RWPE1 (cell line): Measurements from ENCODE around the gene DISC1.
A peak's percentile ranks its signal among the peaks of the same experiment; 100 is the strongest.

Experiments used
- CTCF ChIA-PET: fragments of 350-600 bp; sonication (Branson Sonifier 250); formaldehyde crosslinking; extraction: SDS; loops from one replicate; lab custom pipeline; 2021; lab: Yijun Ruan, JAX
- POLR2A ChIA-PET: fragments of 400-600 bp; formaldehyde crosslinking; extraction: SDS; loops from one replicate; lab custom pipeline; 2020; ENCODE audit warnings: antibody characterized with exemption; ENCODE audit not compliant: low non-redundant PET; lab: Yijun Ruan, JAX
- DNase-seq: peaks from one replicate; pipeline ENCODE4 v3.0.0; 2012; ENCODE audit warnings: low spot score
- H3K27ac ChIP-seq: fragments of 450-650 bp; 2 replicates; pipeline ENCODE4 v1.5.1; 2017
- TF ChIP-seq, protein P1 (sequence below): fragments of 450-650 bp; conservative IDR thresholded peaks from 2 replicates; pipeline ENCODE4 v1.5.1; 2017; ENCODE audit warnings: low read depth, mild to moderate bottlenecking

Gene DISC1

DNA sequence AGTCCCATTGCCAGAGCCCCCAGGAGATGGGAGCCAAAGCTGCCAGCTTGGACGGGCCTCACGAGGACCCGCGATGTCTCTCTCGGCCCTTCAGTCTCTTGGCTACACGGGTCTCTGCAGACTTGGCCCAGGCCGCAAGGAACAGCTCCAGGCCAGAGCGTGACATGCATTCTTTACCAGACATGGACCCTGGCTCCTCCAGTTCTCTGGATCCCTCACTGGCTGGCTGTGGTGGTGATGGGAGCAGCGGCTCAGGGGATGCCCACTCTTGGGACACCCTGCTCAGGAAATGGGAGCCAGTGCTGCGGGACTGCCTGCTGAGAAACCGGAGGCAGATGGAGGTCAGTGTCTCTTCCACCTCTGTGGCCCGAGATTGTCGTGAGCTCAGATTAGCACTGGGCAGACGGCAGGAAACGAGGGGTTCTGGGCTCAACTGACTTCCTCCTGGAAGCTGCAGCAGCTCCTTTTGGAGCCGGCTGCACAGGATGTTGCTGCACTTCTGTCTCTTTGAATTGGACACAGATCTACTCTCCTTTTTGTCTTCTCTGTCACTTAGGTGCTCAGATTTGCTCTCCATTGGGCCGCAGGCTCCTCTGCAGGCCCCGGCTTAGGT, 68.0 kb downstream of the DISC1 start:
- TF ChIP-seq, protein P1, sequence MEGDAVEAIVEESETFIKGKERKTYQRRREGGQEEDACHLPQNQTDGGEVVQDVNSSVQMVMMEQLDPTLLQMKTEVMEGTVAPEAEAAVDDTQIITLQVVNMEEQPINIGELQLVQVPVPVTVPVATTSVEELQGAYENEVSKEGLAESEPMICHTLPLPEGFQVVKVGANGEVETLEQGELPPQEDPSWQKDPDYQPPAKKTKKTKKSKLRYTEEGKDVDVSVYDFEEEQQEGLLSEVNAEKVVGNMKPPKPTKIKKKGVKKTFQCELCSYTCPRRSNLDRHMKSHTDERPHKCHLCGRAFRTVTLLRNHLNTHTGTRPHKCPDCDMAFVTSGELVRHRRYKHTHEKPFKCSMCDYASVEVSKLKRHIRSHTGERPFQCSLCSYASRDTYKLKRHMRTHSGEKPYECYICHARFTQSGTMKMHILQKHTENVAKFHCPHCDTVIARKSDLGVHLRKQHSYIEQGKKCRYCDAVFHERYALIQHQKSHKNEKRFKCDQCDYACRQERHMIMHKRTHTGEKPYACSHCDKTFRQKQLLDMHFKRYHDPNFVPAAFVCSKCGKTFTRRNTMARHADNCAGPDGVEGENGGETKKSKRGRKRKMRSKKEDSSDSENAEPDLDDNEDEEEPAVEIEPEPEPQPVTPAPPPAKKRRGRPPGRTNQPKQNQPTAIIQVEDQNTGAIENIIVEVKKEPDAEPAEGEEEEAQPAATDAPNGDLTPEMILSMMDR, result no peak
- ChIA-PET CTCF (no interaction called here), POLR2A (no interaction called here)
- DNase-seq, result no peak
- H3K27ac ChIP-seq, result no peak overlapping the region

DNA sequence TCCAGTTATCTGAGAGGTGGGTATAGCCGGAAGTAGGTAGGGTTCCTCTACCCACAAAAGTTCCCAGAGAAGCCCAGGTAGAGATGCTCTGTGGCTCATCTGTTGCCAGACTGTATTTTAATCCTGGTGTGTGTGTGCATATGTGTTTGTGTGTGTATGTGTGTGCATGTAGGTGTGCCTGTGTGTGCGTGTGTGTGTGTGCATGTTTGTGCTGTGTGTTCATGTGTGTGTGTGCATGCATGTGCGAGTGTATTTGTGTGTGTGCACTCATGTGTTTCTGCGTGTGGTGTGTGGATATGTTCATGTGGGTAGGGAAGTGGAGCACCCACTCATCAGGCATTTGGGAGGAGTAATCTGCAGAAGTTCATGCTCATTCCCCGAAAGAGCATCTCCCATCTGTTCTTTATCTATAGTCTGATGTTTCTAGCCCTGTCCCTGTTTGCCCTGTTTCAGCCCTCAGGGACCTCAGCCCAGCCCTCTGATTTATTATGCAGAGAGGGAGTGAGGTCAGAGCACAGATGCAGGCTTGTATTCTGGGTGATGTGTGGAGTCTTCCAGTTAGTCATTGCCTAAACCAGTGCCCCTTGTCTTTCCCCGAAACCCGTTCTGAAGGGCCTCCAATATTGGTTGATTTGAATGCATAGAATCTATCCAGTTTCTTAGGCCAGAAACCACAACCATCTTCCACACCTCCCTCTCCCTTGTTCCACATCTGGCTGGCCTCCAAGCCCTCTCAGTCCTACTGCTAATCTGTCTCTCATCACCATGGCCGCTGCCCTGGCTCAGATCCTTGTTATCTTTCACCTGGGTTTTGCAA, 69.1 kb downstream of the DISC1 start:
- TF ChIP-seq, protein P1, result no peak
- ChIA-PET POLR2A (no interaction called here), CTCF (no interaction called here)
- no peak overlapping the region for H3K27ac ChIP-seq
- DNase-seq, result no peak

DNA sequence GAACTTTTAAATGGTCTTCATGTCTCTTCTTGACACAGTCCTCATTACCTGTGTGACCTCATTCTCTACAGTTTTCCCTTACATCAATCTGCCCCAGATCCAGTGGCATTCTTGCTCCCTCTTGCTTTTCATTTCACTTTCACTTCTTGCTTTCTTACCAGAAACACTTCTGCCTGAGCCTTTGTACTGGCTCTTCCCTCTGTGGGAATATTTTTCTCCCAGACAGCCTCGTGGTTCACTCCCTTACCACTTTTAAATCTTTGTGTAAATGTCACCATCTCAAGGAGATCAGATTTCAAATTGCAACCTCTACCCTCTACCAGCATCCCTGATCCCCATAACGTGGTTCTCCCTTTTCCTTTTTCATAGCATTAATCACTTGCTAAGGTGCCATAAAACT, 73.2 kb downstream of the DISC1 start:
- CTCF ChIA-PET, result no interaction called here
- no peak for DNase-seq
- H3K27ac ChIP-seq, result no peak overlapping the region
- POLR2A ChIA-PET, result no interaction called here
- TF ChIP-seq, protein P1, result no peak

DNA sequence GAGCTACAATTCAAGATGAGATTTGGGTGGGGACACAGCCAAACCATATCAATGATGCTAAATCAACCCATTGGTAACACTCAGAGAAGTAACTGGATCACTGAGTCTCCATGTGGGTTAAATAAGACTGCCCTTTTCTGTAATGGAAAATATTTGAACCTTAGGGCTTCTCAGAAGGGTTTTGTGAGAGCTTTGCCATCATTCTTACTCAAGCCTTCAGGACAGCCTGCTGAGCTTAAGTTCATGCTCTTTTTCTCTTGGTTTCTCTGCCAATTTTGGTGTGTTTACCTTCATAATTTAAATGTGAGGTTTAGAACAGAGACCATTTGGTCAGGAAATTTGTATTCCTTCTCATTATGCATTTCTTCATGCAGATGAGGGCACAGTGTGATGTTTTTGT, 74.7 kb downstream of the DISC1 start:
- TF ChIP-seq, protein P1, result no peak
- CTCF ChIA-PET, result no interaction called here
- H3K27ac ChIP-seq, result no peak overlapping the region
- POLR2A ChIA-PET, result no interaction called here
- no peak for DNase-seq

DNA sequence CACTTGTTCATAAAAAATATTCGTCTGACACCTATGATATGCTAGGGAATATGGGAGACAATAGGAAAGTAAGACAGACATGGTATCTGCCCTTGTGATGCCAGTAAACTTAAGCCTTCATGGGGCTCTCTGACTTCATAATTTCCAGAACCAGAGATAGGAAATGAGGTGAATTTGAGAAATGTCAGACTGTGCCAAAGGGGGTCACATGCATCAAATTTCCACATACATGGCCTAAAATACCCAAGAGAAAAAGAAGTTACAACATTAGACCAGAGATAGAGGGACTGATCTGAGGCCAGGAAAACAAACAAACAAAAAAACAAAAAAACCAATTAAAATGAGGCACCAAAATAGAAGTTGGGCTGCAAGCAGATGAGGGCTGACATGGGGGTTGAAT, 75.7 kb downstream of the DISC1 start:
- ChIA-PET POLR2A (no interaction called here), CTCF (interaction anchor here (0.5 kb wide), 1 partner anchor 344 kb away, joined by 5 read pairs; no protein-coding TSS in a partner anchor)
- TF ChIP-seq, protein P1, result no peak
- DNase-seq, result no peak
- no peak overlapping the region for H3K27ac ChIP-seq

DNA sequence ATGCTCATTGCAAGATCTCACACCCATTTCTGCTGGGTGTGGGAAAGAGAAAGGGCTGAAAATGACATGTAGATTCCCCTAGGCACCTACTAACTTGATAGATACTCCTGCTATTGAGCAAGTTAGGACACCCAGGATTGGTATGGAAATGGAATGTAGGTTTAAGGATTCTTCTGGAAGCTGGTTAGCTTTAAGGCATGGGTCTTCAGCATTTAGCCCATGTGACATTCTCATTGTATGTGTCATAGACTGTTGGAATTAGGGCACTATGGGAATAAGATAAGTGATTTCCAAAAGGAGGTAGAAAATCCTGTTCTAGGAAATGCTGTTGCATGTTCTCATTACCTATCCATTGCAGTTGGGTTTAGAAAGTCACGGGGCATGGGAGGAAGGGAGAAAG, 76.2 kb downstream of the DISC1 start:
- H3K27ac ChIP-seq, result no peak overlapping the region
- peak; percentile 12 for DNase-seq
- ChIA-PET POLR2A (no interaction called here), CTCF (interaction anchor here (0.5 to 0.6 kb wide), 2 partner anchors 101 to 345 kb away, joined by 3 to 5 read pairs; no protein-coding TSS in a partner anchor)
- TF ChIP-seq, protein P1, result no peak
